Suppressor macrophage treated with lipopolysaccharide for 1 hour (primary cell): ENCODE data around the gene RASSF3.
A peak's percentile ranks its signal among the peaks of the same experiment; 100 is the strongest.
"Not testable (repeated sequence)": the region's sequence is repeated elsewhere in the genome, so short reads cannot be mapped to it uniquely, and the experiment has no call there.

Experiments used
- DNase-seq, 3 donors: peaks; one replicate each; pipeline ENCODE4 v3.0.0-alpha.2; 2020 to 2022

RASSF3 gene, protein sequence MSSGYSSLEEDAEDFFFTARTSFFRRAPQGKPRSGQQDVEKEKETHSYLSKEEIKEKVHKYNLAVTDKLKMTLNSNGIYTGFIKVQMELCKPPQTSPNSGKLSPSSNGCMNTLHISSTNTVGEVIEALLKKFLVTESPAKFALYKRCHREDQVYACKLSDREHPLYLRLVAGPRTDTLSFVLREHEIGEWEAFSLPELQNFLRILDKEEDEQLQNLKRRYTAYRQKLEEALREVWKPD

DNA sequence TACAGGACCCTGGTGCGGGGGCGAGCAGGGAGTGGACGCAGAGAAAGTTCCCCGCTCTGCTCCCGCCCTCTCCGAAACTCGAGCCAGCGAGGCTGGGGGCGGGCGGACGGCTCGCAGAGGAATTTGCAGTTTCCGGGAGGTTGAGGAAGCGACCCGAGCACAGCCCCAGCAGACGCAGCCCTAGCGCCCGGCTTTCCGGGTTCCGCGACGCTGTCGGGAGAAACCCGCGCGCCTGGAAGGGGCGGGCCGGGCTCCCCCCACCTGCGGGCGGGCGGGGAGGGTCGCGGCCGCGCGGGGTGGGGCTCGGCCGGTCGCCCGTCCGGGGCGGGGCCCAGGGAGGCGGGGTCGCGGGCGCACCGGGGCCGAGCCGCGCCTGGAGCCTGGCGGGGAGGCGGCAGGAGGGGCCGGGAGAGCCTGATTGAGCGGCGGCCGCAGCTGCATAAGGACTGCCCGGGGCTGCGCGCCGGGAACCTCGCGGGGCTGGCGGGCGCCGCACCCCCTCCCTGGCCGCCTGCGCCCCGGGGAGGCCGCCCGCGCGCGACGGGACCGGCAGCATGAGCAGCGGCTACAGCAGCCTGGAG, at the start of gene RASSF3:
TSS of gene RASSF3 (plus strand) at position 417 of the 581 bp plus-strand sequence. CDS start at position 555, 138 bp downstream.
- DNase-seq = peak; percentile 81 to 90 (median 84)

DNA sequence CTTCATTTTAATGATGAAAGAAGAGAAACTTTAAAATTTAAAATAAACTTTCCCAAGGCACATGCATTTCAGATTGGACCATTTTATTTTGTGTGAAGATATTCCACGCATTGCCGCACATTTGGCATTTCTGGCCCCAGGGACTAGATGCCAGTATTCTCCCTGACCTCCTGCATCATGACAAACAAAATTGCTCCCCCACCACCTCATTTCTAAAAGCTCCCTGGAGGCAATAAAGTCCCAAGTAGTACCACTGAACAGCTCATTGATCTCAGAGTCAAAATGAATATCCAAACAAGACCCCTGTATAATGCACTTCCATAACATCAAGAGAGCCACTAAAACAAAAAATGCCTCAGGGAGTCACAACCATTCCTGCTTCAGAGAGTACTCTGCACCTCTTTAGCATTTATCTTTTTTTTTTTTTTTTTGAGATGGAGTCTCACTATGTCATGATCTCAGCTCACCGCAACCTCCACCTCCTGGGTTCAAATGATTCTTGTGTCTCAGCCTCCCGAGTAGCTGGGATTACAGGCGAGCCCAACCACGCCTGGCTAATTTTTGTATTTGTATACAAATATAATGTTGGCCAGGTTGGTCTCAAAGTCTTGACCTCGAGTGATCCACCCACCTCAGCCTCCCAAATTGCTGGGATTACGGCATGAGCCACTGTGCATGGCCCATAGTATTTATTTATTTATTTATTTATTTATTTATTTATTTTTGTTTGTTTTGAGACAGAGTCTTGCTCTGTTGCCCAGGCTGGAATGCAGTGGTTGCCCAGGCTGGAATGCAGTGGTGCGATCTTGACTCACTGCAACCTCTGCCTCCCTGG, 48.8 kb upstream of the RASSF3 start:
- DNase-seq = no peak

DNA sequence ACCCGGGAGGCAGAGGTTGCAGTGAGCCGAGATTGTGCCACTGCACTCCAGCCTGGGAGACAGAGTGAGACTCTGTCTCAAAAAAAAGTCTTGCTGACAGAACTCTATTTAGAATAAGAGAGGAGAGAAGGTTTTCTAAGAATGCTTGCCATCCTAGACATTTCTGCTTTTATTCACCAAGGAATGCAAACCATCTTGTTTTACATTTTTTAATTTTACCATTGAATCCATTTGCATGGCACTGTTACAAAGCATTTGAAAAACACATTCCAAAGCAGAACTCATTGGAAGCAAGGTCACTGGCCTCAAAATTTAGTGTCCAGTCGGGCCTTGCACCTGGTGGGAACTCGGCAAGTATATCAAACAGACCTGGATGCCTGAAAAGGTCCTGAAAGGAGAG, 44.2 kb upstream of the RASSF3 start:
- DNase-seq = no peak

DNA sequence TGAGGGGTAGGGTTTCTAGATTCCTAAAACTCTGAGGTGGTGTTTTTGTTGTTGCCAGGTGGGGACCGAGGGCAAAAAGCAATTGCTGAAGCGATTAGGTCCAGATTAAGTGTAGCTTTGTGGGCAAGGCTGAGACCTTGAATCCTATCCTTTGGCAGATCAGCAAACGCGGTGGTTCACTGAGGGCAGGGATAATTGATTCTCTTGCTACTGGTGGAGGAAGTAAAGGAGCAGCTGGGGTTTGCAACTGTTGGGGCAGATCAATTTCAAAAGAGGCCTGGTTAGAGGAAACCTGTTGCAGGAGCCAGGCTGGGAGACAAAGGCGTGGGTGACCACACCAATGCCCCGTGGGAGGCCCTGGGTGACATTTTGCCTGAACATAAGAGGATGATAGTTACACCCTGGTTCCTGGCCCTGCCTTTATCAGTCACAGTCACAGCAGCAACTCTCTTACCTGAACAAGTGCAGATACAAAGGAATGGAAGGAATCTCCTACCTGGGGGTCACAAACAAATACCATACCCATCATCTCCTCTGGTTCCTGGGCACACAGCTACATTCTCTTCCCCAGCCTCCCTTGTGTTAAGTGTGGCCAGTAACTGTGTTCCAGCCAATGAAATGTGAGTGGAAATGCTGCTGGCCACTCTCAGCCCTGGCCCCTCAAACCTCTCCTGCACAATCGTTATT, 43.3 kb upstream of the RASSF3 start:
- DNase-seq = peak in 1 of 3 donors; percentile 17

DNA sequence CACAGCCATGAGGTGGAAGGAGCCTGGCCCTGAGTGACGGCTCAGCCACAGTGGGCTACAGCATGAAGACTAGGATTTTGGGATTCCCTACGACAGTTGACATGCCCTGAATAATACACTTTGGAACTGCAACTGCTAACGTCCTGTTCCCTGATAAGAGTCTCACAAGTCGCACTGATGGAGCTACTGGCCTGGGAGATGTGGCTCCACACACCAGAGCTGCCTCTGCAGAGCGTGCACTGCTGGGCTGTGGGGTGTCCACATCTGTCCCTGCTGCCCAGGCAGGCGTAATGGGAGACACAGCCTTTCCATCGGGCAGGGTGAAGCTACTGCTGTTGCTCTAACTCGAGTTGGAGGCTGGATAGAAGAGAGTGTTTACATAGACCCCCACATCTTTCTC, 42.7 kb upstream of the RASSF3 start:
- no peak for DNase-seq

DNA sequence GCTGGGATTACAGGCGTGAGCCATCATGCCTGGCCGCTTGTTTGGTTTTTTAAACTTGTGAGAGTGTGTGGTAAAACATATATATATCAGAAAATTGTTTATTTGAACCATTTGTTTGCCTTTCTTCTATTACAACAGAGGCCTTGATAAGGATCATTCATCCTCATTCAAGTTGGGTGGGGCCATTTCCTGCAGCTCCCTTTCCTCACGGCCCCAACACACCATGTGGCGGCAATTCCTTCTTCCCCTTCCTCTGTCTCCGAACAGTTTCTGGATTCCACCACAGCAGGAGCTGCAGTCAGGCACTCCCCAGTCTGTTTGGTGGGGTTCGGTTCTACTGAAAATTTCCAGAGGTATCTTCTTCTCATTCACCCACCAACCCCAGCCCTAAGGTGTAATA, 42.0 kb upstream of the RASSF3 start:
- DNase-seq = peak; percentile 38 to 45 (median 40)

DNA sequence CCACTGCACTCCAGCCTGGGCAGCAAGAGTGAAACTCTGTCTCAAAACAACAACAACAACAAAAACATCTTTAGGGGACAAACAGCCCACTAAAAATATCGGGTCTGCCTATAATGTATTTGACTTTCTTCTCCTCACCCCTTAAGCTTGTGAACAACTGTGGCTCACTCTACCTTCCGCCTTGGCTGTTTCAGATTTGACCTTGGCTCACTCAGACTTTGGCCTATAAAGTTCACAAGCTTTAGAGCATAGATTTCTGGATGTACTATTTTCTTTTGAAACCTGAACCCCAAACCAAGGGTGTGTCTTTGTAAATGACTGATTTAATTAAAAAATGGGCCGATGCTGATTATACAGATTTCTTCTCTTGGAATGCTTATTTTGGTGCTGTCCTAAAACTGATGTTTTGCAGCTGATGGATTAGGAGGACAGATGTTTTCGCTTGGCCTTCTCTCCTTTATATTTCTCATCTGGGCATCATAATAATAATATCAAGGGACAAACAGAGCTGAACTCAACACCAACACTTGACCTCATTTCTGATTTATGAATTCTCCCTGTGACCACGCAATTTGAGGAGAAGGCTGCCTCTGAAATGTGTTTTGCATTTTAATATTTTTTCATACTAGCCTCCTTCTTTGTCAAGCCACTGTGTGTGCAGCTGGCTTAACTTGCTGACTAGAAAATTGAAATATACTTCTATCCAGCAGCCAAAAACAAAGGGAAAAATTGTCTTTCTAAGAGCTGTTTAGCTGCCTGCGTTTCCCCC, 40.2 kb upstream of the RASSF3 start:
- no peak for DNase-seq

DNA sequence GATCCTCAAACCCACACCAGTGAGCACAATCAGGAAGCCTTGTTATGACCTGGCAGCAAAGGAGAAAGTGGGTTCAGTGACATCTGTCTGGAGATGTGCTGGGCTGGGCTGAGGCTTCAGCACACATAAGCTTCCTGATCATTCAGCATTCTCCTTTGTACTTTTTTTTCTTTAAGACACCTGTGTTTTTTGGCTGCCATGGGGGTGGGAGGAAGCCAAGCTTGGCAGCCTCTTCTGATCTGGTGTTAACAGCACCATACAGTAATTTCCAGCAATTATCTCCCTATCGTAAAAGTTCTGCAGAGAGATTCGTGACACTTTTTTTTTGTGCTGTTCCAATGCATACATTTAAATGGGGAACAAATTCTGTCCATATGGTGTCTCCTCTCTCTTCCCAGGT, 38.9 kb upstream of the RASSF3 start:
- DNase-seq = no peak

DNA sequence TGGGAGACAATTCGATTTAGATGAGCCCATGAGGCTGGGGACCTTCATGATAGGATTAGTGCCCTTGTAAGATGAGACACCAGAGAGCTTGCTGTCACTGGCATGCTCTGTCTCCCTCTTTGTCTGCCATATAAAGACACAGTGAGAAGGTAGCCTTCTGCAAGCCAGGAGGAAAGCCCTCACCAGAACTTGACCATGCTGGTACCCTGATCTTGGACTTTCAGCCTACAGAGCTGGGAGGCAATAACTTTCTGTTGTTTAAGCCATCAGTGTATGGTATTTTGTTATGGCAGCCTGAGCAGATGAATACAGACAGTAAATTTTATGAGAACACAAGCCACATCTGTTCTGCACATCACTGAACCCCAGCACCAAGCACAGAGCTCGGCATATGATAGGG, 38.1 kb upstream of the RASSF3 start:
- DNase-seq = no peak

DNA sequence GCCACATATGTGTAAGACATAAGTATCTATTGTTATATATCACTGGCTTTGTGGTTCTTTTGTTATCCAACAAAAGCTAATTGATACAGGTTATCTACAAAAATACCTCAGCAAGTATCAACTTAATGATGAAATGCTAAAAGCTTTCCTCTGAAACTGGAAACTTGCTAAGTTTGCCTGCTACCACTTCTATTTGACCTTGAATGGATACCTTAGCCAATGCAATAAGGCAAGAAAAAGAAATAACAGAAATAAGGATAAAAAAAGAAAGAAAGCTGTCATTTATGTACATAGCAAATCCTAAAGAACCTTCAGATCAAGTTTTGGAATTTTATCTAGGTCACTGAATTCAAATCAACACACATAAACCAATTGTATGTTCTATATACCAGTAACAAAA, 35.5 kb upstream of the RASSF3 start:
- DNase-seq = no peak

DNA sequence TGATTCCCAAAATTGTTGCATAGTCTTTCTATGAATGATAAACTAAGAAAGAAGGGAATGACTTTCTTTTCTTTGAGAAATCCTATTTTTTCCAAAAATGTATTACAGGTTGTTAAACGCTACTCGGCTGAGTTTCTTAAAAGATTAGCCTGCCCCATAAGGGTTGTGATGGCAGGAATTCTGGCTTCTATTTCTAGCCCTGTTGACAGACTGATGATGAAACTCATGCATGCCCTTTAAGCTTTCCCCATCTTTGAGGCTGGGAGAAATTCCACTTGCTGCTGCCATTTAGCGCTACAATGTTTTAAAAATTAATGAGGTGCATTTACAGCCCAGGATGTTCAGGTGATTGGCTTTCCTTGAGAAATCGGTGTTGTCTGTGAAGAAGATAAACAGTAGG, 33.2 kb upstream of the RASSF3 start:
- no peak for DNase-seq

DNA sequence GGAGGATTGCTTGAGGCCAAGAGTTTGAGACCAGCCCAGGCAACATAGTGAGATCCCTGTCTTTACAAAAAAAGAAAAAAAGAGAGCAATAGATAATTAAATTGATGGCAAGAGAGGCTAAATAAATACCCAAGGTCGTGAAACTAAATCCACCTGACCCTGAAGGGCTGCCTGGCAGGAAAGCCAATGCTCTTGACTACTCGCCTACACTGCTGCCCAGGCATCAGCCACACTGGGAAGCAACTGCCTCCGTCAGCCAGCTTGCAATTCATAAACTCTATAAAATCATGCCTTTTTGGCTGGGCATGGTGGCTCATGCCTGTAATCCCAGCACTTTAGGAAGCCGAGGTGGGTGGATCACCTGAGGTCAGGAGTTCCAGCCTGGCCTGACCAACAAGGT, 31.7 kb upstream of the RASSF3 start:
- DNase-seq = no peak

DNA sequence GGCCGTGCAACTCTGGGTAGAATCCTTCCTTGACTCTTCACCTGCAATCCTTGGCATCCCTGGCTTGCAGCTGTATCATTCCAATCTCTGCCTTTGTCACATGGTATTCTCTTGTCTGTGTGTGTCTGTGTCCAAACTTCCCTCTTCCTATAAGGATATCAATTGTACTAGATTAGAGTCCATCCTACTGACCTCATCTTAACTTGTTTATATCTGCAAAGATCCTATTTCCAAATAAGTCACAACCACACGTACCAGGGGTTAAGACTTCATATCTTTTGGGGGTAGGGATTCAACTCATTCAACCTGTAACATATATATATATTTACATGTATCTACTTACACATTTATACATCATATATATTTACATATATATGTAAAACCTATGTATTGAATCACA, 29.6 kb upstream of the RASSF3 start:
- no peak for DNase-seq

DNA sequence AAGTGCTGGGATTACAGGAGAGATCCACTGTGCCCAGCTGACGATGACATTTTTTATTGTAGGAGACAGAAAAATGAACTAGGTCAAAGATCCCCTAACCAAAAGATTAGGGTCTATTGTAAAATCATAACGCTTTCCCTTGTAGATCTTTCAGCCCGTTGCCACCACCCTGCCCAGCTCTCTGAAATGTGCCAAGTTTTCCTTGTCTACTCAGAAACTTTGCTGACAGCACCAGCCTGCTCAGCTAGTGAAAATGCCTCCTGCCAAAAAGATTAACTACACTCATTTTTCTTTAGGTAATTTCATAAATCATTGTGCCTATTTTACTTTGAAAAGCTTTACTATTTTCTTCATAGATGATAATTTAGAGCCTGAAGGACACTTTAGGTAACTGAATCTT, 28.2 kb upstream of the RASSF3 start:
- DNase-seq = no peak

DNA sequence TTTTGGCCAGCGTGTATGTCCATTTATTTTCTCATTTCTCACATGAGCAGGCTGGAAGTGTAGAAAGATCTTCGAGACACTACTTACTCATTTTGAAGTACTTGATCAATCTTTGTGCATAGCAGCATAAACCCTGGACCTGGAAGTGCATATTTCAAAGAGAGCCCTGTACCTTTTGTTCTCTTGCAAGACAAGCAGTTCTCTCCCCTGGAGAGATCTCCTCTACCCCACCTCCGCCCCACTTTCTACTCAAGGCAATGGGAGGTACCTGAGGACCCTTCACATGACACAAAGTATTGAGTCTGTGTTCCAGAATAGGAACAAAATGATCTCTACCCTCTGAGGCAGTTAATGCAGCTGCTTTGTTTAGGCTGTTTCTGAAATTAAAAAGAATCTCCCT, 27.4 kb upstream of the RASSF3 start:
- DNase-seq = no peak

DNA sequence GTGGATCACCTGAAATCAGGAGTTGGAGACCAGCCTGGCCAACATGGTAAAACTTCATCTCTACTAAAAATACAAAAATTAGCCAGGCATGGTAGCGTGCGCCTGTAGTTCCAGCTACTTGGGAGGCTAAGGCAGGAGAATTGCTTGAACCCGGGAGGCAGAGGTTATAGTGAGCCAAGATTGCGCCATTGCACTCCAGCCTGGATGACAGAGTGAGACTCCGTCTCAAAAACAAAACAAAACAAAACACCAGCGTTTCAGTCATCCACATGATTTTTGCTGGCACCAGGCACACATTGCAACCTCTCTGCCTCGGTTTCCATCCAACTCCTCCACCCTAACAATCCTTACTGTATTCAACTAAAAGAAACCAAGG, 26.9 kb upstream of the RASSF3 start:
- not testable (repeated sequence) for DNase-seq

DNA sequence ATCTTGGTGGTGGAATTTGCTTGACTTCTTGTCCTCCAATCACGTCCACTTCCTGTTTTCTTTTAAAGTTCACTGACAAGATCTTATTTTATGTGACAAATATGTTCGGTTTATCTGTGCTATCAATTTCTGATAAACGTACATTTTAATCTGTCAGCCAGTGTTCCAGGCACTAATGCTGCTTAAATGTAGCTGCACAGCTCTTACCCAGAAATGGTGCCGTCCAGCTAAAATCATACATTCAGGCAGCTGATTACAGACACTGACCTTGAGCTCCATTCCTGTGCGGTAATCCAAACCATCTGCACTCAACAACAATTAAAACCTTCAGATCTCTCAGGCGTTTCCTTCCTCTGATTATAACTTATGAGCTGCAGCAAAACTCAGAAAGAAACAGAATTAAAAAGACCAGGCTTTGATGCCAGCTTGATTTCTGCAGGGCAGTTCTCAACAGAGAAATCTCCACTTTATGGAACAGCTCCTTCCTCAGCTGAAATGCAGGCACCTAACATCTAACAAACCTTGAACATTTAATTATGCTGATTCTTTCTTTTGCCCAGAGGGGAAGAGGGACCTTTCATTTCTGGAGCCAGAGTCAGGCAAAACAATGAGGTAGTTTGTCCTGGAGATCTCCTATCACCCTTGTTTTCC, 26.4 kb upstream of the RASSF3 start:
- DNase-seq = peak in 2 of 3 donors; percentile 26 to 40

DNA sequence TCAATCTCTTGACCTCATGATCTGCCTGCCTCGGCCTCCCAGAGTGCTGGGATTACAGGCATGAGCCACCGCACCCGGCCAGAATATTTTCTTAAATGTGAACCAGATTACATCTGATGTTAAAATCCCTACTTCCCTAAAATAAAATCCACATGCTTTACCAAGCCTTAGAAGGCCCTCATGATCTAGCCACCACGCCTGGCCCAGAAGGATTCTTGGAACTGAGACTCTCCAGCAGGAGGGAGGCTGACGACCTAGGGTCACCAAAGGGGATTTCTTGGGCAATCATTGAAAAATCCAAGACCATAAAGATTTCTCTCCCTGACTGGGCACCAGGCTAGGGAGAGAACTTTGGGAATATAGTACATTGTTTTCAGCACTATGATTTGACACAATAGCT, 25.2 kb upstream of the RASSF3 start:
- peak; percentile 43 to 57 (median 52) for DNase-seq

DNA sequence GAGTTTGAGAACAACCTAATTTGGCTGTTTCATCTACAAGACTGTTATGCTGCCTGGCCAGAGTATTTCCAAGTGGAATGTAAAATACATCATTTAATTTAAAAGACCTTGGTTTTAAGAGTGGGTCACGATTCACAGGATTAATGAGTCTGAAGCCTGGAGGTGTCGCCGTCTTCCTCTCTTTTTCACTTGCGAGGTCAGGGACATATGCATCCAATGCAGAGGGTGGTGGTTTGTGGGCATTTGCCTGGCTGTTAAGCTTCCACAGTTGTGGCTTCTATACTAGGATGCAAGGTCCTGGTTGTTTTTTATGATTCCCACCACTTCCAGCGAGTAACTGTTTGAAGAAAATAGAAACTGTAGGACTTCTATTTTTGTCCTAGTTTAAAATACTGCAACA, 22.8 kb upstream of the RASSF3 start:
- DNase-seq = no peak

DNA sequence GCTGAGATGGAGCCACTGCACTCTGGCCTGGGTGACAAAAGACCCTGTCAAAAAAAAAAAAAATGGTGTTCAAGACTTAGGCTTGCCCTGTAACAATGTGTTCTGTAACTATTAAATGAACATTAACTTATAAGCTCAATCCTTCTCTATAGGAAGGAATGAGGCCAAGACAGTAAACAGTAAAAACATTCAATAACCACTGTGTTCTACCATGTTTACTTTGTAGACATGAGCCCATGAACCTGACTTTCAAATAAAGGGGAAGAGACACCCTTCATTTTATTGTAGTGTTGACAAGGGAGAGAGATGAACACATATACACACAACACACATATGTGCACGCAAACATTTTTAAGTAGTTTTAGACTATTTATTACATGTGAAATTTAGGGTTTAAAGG, 20.1 kb upstream of the RASSF3 start:
- no peak for DNase-seq

DNA sequence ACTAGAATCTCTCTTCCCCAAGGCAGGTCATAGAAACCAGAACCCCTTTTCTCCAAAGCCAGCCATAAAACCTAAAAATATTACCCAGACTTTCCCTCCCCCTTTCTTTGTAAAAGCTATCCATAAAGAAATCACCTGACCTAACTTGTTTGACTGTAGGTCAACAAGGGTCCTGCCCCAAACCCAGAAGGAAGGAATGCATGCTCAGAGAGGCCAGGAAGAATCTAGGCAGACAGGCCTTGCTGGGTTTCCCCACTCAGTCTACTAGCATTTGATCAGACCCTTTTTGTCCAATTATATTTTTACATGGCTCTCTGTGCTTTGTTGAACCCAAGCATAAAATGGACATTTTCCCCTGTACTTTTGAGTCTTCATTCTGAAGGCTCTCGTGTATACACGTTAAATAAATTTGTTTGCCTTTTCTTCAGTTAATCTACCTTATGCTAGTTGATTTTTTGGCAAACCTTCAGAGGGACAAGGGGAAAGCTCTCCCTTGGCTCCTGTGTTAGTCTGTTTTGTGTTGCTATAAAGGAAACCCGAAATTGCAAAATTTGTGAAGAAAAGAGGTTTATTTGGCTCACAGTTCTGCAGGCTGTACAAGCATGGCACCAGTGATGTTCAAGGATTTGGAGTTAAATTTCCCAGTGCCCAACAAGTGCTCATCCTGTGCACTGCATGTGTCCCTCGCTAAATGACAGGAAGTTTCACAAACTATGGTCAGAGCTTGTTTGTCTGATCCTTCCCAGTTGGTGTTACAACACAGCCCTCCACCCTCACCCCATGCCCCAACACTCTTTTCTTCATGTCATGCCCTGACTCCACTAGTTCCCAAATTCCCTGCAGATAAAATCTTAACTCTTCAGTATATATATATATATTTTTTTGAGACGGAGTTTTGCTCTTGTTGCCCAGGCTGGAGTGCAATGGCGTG, 14.2 kb upstream of the RASSF3 start:
- peak; percentile 59 to 65 (median 62) for DNase-seq
